ENCODE results near the gene EFCAB8.
"Not testable (repeated sequence)": the region's sequence is repeated elsewhere in the genome, so short reads cannot be mapped to it uniquely, and the experiment has no call there.

EFCAB8 gene

GRCh38 chr20:32912688-32913087 is 54.0 kb downstream of the EFCAB8 start:
- no peak for DNase-seq

DNA sequence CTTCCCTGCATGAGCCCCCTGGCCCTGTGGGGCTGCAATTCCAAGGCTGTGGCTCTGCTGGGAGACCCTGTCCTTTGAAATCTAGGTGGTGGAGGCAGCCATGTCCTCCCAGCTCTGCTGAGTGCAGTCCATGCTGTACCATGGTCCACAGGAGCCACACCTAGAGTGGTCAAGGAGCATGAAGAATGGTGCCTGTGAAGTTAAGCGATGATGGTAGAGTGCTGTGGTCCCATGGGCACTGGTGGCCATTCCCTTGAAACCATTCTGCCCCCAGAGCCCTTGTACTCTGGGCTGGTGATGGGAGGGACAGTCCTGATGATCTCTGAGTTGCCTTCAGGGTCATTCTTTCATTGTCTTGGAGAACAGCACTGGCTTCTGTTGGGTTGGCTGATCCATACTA is 55.3 kb downstream of the EFCAB8 start:
- no peak for DNase-seq

DNA sequence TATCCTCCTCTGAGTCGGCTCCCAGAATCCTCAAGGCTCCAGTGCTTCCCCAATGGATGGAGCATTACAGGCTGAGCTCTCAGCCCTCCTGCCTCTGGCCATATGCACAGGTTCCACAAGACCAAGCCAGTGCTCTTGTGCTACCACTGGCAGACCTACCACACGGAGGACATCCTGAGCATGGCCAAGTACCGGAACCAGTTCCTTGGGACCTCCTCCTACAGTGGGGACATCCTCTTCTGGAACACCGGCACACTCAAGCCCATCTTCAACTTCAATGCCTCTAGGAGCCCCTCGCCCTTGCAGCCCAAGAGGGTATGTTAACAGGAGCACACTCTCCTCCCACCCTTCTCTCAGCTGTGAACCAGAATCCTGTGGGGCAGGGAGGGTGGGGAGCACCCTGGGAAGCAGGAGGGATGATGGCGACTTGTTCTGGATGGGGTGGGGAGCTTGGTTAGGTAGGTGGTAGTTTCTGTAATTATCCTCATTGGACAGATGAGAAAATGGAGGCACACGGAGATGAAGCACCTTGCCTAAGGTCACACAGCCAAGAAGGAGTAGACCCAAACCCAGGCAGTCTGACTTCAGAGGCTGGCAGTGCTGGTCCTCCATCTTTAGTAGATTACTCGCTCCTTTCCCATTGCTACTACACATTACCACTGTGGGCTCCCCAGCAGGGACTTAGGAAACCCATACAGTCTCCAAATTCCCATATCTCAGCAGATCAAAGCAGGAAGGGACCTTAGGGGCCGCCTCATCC is 58.6 kb downstream of the EFCAB8 start:
- no peak for DNase-seq

DNA sequence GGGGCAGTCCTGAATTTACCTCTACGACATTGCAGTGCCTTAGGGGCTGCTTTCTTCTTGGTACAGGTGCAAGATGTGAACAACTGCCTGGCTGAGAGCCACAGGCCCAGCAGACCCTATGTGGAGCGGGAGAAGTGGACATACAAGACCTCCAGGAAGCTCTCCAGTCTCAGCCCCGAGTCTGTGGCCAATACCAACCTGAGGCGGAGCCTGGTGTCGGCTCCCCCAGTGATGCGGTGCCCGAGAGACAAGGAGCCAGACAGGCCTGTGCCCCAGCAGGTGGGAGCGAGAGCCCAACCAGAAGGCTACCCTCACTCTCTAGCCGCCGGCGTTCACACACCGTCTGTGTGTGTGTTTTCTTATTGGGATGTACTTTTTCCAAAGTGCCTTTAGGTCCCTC is 59.6 kb downstream of the EFCAB8 start:
- DNase-seq = no peak

DNA sequence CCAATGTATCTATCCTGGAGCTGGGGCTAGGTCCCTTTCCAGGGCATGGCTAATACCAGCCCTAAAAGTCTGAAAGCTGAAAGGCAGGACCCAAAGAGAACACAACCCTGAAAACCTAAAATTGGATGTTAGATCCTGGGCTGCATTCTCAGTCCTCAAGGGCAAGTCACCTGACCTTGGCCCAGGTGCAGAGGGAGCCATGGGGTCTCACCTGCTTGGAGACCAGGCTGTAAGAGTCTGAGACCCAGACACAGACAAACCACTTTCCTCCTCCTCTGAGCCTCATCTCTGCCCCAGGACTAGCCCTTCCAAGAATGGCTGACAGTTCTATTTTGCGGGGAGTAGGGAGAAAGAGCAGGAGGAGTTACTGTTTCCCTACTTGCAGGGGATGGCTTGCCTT is 60.0 kb downstream of the EFCAB8 start:
- no peak for DNase-seq

- DNase-seq = no peak
Measured at GRCh38 chr20:32920066-32920465, 61.3 kb downstream of the EFCAB8 start.

GRCh38 chr20:32920530-32921298 is 62.0 kb downstream of the EFCAB8 start:
- DNase-seq = no peak

- no peak for DNase-seq
Measured at GRCh38 chr20:32922466-32922865, 63.7 kb downstream of the EFCAB8 start.

GRCh38 chr20:32924781-32925180 is 66.1 kb downstream of the EFCAB8 start:
- DNase-seq = no peak

- DNase-seq = no peak
Measured at GRCh38 chr20:32925481-32926196, 66.9 kb downstream of the EFCAB8 start.

DNA sequence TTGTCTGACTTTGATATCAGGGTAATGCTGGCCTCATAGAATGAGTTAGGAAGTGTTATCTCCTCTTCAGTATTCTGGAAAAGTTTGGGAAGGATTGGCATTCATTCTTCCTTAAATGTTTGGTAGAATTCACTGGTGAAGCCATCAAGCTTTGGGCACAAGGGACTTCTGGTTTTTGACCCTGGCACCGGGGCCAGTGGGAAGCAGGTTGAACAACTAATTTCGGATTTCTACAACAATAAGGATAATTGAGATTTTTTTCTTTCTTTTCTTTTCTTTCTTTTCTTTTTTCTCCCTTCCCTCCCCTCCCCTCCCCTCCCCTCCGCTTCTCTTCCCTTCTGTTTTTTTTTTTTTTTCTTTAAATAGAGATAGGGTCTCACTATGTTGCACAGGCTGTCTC is 70.4 kb downstream of the EFCAB8 start:
- DNase-seq = no peak

- no peak for DNase-seq
Measured at GRCh38 chr20:32930181-32930580, 71.5 kb downstream of the EFCAB8 start.

DNA sequence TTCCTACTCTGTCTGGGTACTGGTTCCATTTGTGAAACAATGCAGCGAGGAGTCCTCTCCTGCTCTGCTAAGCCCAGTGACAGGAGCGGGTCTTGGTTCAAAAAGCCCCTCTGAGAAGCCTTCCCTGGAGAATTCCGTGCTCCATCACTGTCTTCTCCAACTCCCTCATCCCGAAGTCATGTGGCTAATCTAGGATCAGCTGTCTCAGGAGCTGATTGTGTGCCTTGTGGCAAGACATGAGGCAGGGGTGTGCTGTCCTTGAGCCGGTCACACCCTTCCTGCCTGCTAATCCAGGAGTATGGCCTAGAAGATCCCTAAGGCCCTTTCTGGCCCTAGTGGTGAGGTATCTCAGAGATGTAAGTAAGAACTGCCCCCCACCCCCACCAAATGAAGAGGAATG is 72.0 kb downstream of the EFCAB8 start:
- DNase-seq = no peak

- DNase-seq = no peak
Measured at GRCh38 chr20:32934580-32934979, 75.9 kb downstream of the EFCAB8 start.

DNA sequence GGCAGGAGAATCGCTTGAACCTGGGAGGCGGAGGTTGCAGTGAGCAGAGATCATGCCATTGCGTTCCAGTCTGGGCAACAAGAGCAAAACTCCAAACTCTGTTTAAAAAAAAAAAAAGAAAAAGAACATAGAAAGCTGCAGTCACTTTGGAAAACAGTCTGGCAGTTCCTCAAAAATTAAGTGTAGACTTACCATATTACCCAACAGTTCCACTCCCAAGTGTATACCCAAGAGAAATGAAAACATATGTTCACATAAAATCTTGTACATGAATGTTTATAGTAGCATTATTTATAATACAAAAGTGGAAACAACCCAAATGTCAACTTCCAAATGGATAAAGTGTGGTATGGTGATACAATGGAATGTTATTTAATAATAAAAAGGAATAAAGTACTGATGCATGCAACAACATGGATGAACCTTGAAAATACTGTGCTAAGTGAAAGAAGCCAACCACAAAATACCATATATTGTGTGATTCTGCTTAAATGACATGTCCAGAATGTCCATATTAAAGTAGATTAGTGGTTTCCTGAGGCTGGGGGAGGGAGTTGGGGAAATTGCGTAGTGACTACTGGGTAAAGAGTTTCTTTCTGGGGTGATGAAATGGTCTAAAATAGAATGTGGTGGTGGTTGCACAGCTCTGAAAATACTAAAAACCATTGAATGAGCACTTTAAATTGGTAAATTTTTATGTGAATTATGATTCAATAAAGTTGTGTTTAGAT is 82.6 kb downstream of the EFCAB8 start:
- no peak for DNase-seq

GRCh38 chr20:32943490-32944052 is 84.8 kb downstream of the EFCAB8 start:
- DNase-seq = no peak

DNA sequence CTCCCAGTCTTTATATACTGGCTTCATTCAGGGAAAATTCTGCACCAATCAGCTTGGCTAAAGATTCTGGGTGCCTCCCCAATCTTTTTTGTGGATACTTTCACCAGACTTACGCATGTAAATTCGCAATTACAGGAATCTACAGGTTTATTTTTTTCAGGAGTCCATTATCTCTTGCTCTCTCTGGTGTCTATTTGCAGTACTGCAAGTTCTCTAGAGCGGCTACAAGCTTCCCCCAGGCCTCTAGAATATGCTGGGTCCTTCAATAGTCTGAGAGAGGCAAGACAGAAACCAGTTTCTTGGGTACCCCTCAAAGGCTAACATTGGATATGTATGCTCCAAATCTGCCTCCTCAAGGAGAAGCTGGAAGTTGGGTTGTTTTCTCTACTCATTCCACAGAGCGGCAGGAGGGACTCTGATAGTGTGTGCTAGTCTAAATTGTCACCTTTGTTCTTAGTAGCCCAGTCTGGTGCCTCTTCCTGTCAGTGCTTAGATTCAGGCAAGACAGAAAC is 87.0 kb downstream of the EFCAB8 start:
- DNase-seq = peak; percentile 35

DNA sequence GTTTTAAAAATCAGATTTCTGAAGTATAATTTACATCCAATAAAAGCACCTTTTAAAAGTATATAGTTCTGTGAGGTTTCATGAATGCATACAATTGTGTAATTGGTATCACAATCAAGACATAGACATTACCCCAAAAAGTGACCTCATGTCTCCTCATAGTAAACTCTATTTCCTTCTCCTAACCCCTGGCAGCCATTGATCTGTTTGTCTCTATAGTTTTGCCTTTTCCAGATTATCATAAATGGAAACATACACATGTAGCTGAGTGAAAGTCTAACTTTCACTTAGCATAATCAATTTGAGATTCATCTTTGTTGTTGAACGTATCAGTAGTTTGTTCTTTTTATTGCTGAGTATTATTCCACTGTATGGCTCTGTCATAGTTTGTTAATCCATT is 87.9 kb downstream of the EFCAB8 start:
- no peak for DNase-seq

DNA sequence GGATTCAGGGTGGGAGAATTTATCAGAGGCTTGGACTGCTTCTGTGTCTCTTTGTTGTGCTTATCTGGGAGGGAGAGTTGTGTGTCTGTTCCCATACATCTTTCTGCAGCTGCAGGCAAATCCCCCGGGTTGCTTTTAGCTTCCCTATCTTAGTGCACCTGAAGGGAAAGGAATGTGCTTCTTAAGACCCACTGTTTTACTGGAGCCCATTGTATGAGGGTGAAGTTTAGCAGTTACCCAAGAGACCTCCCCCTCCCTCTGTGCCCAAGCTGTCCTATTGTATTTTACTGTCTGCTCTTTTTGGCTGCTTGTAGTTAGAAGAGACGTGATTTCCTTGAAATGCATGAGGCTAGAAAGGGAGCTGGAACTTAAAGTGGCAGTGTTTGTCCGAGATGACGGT is 91.8 kb downstream of the EFCAB8 start:
- not testable (repeated sequence) for DNase-seq

- no peak for DNase-seq
Measured at GRCh38 chr20:32957459-32957858, 98.7 kb downstream of the EFCAB8 start.

DNA sequence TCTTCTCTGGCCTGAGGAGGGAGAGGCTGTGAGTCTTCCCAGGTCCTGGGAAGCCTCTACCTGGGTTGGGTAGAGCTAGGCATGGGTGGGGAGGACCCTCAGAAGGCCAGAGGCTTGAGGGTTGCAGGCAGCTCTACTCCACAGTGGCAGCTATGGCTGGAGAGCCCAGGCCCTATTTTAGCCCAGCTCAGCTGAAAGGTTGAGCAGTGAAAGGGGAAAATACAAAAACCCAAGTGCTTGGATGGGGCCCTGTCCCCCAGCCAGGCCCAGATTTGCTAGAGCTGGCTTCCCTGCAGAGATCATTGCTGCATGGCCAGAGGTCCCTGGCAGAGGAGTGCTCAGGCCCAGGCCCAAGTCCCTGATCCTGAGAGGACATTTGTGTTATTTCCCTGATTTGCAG is 99.9 kb downstream of the EFCAB8 start:
- no peak for DNase-seq
